GM18519 (cell line): Measurements from ENCODE around the gene FCRL1.

Source experiments
- ATAC-seq: cut with Tn5 transposase; IDR thresholded peaks from one replicate; pipeline ENCODE4 v1.9.1; 2021; ENCODE audit warnings: mild to moderate bottlenecking, moderate library complexity; ENCODE audit not compliant: unreplicated experiment, low FRiP score

Gene FCRL1

GRCh38 chr1:157819896-157820295 lies at the start of gene FCRL1:
TSS of gene FCRL1 (minus strand) at chr1:157820120. CDS start at chr1:157820037, 83 bp downstream.
- no peak for ATAC-seq

- ATAC-seq: no peak
These were observed 48.7 kb upstream of the FCRL1 start for GRCh38 chr1:157868654-157869053.

GRCh38 chr1:157862114-157863070 lies 42.5 kb upstream of the FCRL1 start:
- ATAC-seq: no peak

GRCh38 chr1:157856538-157856937 lies 36.6 kb upstream of the FCRL1 start:
- no peak for ATAC-seq

GRCh38 chr1:157852476-157852875 lies 32.6 kb upstream of the FCRL1 start:
- no peak for ATAC-seq

- no peak for ATAC-seq
These were observed 29.4 kb upstream of the FCRL1 start for GRCh38 chr1:157849229-157849875.

- ATAC-seq: no peak
These were observed 24.3 kb upstream of the FCRL1 start for GRCh38 chr1:157844089-157844830.

GRCh38 chr1:157842939-157843338 lies 23.0 kb upstream of the FCRL1 start:
- ATAC-seq: no peak

GRCh38 chr1:157841708-157842107 lies 21.8 kb upstream of the FCRL1 start, which contains the start of gene CD5L:
TSS of gene CD5L (minus strand) at chr1:157841808. CDS start at chr1:157841701, 107 bp downstream.
- ATAC-seq: no peak

GRCh38 chr1:157838966-157839365 lies 19.0 kb upstream of the FCRL1 start:
- no peak for ATAC-seq

GRCh38 chr1:157834430-157834829 lies 14.5 kb upstream of the FCRL1 start:
- no peak for ATAC-seq

- ATAC-seq: no peak
These were observed 13.2 kb upstream of the FCRL1 start for GRCh38 chr1:157833145-157833544.

GRCh38 chr1:157831968-157832626 lies 12.2 kb upstream of the FCRL1 start:
- no peak for ATAC-seq

GRCh38 chr1:157830887-157831286 lies 11.0 kb upstream of the FCRL1 start:
- no peak for ATAC-seq

- ATAC-seq: no peak
These were observed 9.8 kb upstream of the FCRL1 start for GRCh38 chr1:157829711-157830110.

GRCh38 chr1:157829210-157829609 lies 9.3 kb upstream of the FCRL1 start:
- no peak for ATAC-seq

GRCh38 chr1:157820299-157820698 lies 379 bp upstream of the FCRL1 start:
- no peak for ATAC-seq

- no peak for ATAC-seq
These were observed 705 bp downstream of the FCRL1 start for GRCh38 chr1:157819215-157819614.

GRCh38 chr1:157813269-157813668 lies 6.7 kb downstream of the FCRL1 start:
- ATAC-seq: no peak

- ATAC-seq: peak; percentile 82
These were observed 13.3 kb downstream of the FCRL1 start for GRCh38 chr1:157806431-157807149.
